WERI-Rb-1 (cell line): ENCODE results near the gene BDH1.
"Not testable (repeated sequence)": the region's sequence is repeated elsewhere in the genome, so short reads cannot be mapped to it uniquely, and the experiment has no call there.

Experiments
- DNase-seq: peaks from one replicate; pipeline ENCODE4 v3.0.0-alpha.2; 2020
- H3K27ac ChIP-seq: fragments of 250-450 bp; sonication (Bioruptor Pico); 2 replicates; pipeline ENCODE4 v1.5.1; 2020; ENCODE audit warnings: mild to moderate bottlenecking, moderate library complexity
- H3K27me3 ChIP-seq: fragments of 250-450 bp; sonication (Bioruptor Pico); 2 replicates; pipeline ENCODE4 v1.5.1; 2021; ENCODE audit warnings: mild to moderate bottlenecking, low read depth, moderate library complexity; ENCODE audit not compliant: insufficient read depth, severe bottlenecking
- H3K36me3 ChIP-seq: fragments of 250-450 bp; sonication (Bioruptor Pico); 2 replicates; pipeline ENCODE4 v1.5.1; 2020; ENCODE audit warnings: mild to moderate bottlenecking, moderate library complexity
- H3K4me3 ChIP-seq: 2 replicates; pipeline ENCODE4 v1.5.1; 2011; ENCODE audit warnings: low read depth, mild to moderate bottlenecking, control low read depth, low read length
- H3K9me3 ChIP-seq: fragments of 250-450 bp; sonication (Bioruptor Pico); 2 replicates; pipeline ENCODE4 v1.5.1; 2021; ENCODE audit warnings: mild to moderate bottlenecking, moderate library complexity; ENCODE audit not compliant: severe bottlenecking
- CTCF ChIP-seq: IDR thresholded peaks from 2 replicates; pipeline ENCODE4 v1.5.1; 2011; ENCODE audit warnings: low read depth, mild to moderate bottlenecking, control low read depth, inconsistent platforms, low read length

Gene BDH1

GRCh38 chr3:197583371-197583770 is 27.6 kb upstream of the BDH1 start:
- H3K4me3 ChIP-seq: no peak overlapping the region
- no peaks in the 10 kb centered on the region for H3K27me3 ChIP-seq
- no peak overlapping the region for H3K27ac ChIP-seq
- DNase-seq: no peak
- no peaks in the 10 kb centered on the region for H3K36me3 ChIP-seq
- H3K9me3 ChIP-seq: no peaks in the 10 kb centered on the region
- no peak for TF ChIP-seq CTCF

GRCh38 chr3:197580253-197580691 is 24.5 kb upstream of the BDH1 start:
- Histone ChIP-seq H3K4me3 (no peak overlapping the region), H3K36me3 (no peaks in the 10 kb centered on the region), H3K9me3 (no peaks in the 10 kb centered on the region), H3K27ac (no peak overlapping the region), H3K27me3 (no peaks in the 10 kb centered on the region)
- TF ChIP-seq CTCF: no peak
- no peak for DNase-seq

- H3K27ac ChIP-seq: no peak overlapping the region
- H3K27me3 ChIP-seq: no peaks in the 10 kb centered on the region
- no peak for DNase-seq
- no peaks in the 10 kb centered on the region for H3K9me3 ChIP-seq
- H3K4me3 ChIP-seq: no peak overlapping the region
- H3K36me3 ChIP-seq: no peaks in the 10 kb centered on the region
- TF ChIP-seq CTCF: no peak
Measured at GRCh38 chr3:197578376-197578775, 22.6 kb upstream of the BDH1 start.

GRCh38 chr3:197577366-197578074 is 21.8 kb upstream of the BDH1 start:
- no peaks in the 10 kb centered on the region for H3K9me3 ChIP-seq

GRCh38 chr3:197576838-197577237 is 21.1 kb upstream of the BDH1 start:
- no peak overlapping the region for H3K27ac ChIP-seq
- H3K36me3 ChIP-seq: no peaks in the 10 kb centered on the region
- H3K27me3 ChIP-seq: no peaks in the 10 kb centered on the region
- no peak for DNase-seq
- no peak overlapping the region for H3K4me3 ChIP-seq
- no peaks in the 10 kb centered on the region for H3K9me3 ChIP-seq
- TF ChIP-seq CTCF: no peak

More at GRCh38 chr3:197577366-197578074, 21.8 kb upstream of the BDH1 start:
- Histone ChIP-seq H3K27me3 (no peaks in the 10 kb centered on the region), H3K36me3 (no peaks in the 10 kb centered on the region), H3K4me3 (no peak overlapping the region), H3K27ac (no peak overlapping the region)
- DNase-seq: no peak
- TF ChIP-seq CTCF: no peak

- no peak for TF ChIP-seq CTCF
- Histone ChIP-seq H3K27me3 (no peaks in the 10 kb centered on the region), H3K36me3 (no peaks in the 10 kb centered on the region), H3K27ac (no peak overlapping the region), H3K4me3 (no peak overlapping the region), H3K9me3 (no peaks in the 10 kb centered on the region)
- DNase-seq: no peak
Measured at GRCh38 chr3:197575362-197575761, 19.6 kb upstream of the BDH1 start.

GRCh38 chr3:197574396-197574991 is 18.7 kb upstream of the BDH1 start:
- H3K27me3 ChIP-seq, H3K27ac ChIP-seq, DNase-seq, H3K4me3 ChIP-seq, H3K9me3 ChIP-seq, H3K36me3 ChIP-seq: not testable (repeated sequence)
